MG63 (cell line): ENCODE results near the gene SCUBE2. TPM values are rescaled to one million over a fixed set of nuclear protein-coding genes. Genes with fewer than 3 reads are reported as not detected.
"Not testable (repeated sequence)": the region's sequence is repeated elsewhere in the genome, so short reads cannot be mapped to it uniquely, and the experiment has no call there.

Experiments used
- DNase-seq: peaks from one replicate; pipeline ENCODE4 v3.0.0-alpha.2; 2020
- H3K27me3 ChIP-seq: fragments of 250-450 bp; sonication (Bioruptor Pico); 2 replicates; pipeline ENCODE4 v1.5.1; 2020; ENCODE audit warnings: mild to moderate bottlenecking, moderate library complexity
- H3K36me3 ChIP-seq: fragments of 250-450 bp; sonication (Bioruptor Pico); 2 replicates; pipeline ENCODE4 v1.5.1; 2020; ENCODE audit warnings: mild to moderate bottlenecking, moderate library complexity
- H3K4me3 ChIP-seq: fragments of 250-450 bp; sonication (Bioruptor Pico); 2 replicates; pipeline ENCODE4 v1.5.1; 2020; ENCODE audit warnings: mild to moderate bottlenecking, moderate library complexity
- H3K9me3 ChIP-seq: fragments of 250-450 bp; sonication (Bioruptor Pico); 2 replicates; pipeline ENCODE4 v1.5.1; 2020; ENCODE audit warnings: mild to moderate bottlenecking, moderate library complexity
- total RNA-seq: library from RNA; depleted of rRNA; stranded (reverse); fragments of >200 nt; shearing (Covaris generic); gene quantifications from 2 replicates; pipeline ENCODE4 v1.2.3, GENCODE V29; 2014; ENCODE audit warnings: low replicate concordance

The SCUBE2 gene
- total RNA-seq, 1 experiment from 2014 or later, result 0.59 TPM

GRCh38 chr11:9009538-9009937, 81.9 kb downstream of the SCUBE2 start:
- not testable (repeated sequence) for H3K36me3 ChIP-seq, H3K4me3 ChIP-seq, H3K9me3 ChIP-seq, H3K27me3 ChIP-seq, DNase-seq

GRCh38 chr11:9008661-9009060, 82.7 kb downstream of the SCUBE2 start:
- Histone ChIP-seq H3K27me3 (peaks cover 3% of the 10 kb centered on the region; the same call in 1 of the 2 replicates), H3K36me3 (no peaks in the 10 kb centered on the region), H3K4me3 (no peak overlapping the region), H3K9me3 (peaks cover 3% of the 10 kb centered on the region; the same call in 1 of the 2 replicates)
- no peak for DNase-seq

GRCh38 chr11:9008011-9008550, 83.3 kb downstream of the SCUBE2 start:
- Histone ChIP-seq H3K36me3 (no peaks in the 10 kb centered on the region), H3K4me3 (no peak overlapping the region), H3K9me3 (peaks cover 3% of the 10 kb centered on the region; the same call in 1 of the 2 replicates), H3K27me3 (peaks cover 3% of the 10 kb centered on the region; the same call in 1 of the 2 replicates)
- no peak for DNase-seq

- no peak for DNase-seq
- peaks cover 3% of the 10 kb centered on the region; the same call in 1 of the 2 replicates for H3K27me3 ChIP-seq
- no peak overlapping the region for H3K4me3 ChIP-seq
- no peaks in the 10 kb centered on the region; the same call in 1 of the 2 replicates for H3K9me3 ChIP-seq
- H3K36me3 ChIP-seq, result no peaks in the 10 kb centered on the region
Measured at GRCh38 chr11:9005087-9005486, 86.3 kb downstream of the SCUBE2 start.

GRCh38 chr11:9004183-9004926, 87.0 kb downstream of the SCUBE2 start:
- Histone ChIP-seq H3K27me3 (peaks cover 3% of the 10 kb centered on the region; the same call in 1 of the 2 replicates), H3K4me3 (peak overlapping the region; percentile 51), H3K36me3 (no peaks in the 10 kb centered on the region), H3K9me3 (no peaks in the 10 kb centered on the region)
- DNase-seq, result no peak

- Histone ChIP-seq H3K4me3 (peak within 1 kb of the TSS; percentile 51), H3K9me3 (no peaks in the 10 kb centered on the region), H3K27me3 (peaks cover 3% of the 10 kb centered on the region; the same call in 1 of the 2 replicates), H3K36me3 (no peaks in the 10 kb centered on the region)
- peak; percentile 70 for DNase-seq
Measured at GRCh38 chr11:9003573-9004182, 87.7 kb downstream of the SCUBE2 start, which contains the start of gene NRIP3. TSS of gene NRIP3 (minus strand) at chr11:9004001. CDS start at chr11:9003935, 66 bp downstream.

GRCh38 chr11:9002920-9003572, 88.4 kb downstream of the SCUBE2 start:
- no peak for DNase-seq

GRCh38 chr11:9001736-9002135, 89.7 kb downstream of the SCUBE2 start:
- H3K36me3 ChIP-seq, result no peaks in the 10 kb centered on the region
- DNase-seq, result peak; percentile 58
- H3K4me3 ChIP-seq, result no peak overlapping the region
- no peaks in the 10 kb centered on the region for H3K9me3 ChIP-seq
- H3K27me3 ChIP-seq, result peaks cover 3% of the 10 kb centered on the region; the same call in 1 of the 2 replicates

More at GRCh38 chr11:9002920-9003572, 88.4 kb downstream of the SCUBE2 start:
- no peaks in the 10 kb centered on the region for H3K9me3 ChIP-seq
- H3K36me3 ChIP-seq, result no peaks in the 10 kb centered on the region
- H3K4me3 ChIP-seq, result peak overlapping the region; percentile 51
- H3K27me3 ChIP-seq, result peaks cover 3% of the 10 kb centered on the region; the same call in 1 of the 2 replicates

- DNase-seq, result no peak
- no peak overlapping the region for H3K4me3 ChIP-seq
- peaks cover 2% of the 10 kb centered on the region; the same call in 1 of the 2 replicates for H3K27me3 ChIP-seq
- no peaks in the 10 kb centered on the region for H3K36me3 ChIP-seq
- no peaks in the 10 kb centered on the region for H3K9me3 ChIP-seq
Measured at GRCh38 chr11:8998017-8998416, 93.4 kb downstream of the SCUBE2 start.

- Histone ChIP-seq H3K9me3 (no peaks in the 10 kb centered on the region), H3K36me3 (no peaks in the 10 kb centered on the region), H3K4me3 (no peak overlapping the region)
Measured at GRCh38 chr11:8997451-8997850, 93.9 kb downstream of the SCUBE2 start.

GRCh38 chr11:8989453-8989852, 101.9 kb downstream of the SCUBE2 start:
- no peaks in the 10 kb centered on the region for H3K27me3 ChIP-seq
- H3K4me3 ChIP-seq, result no peak overlapping the region
- no peaks in the 10 kb centered on the region for H3K9me3 ChIP-seq
- DNase-seq, result no peak
- no peaks in the 10 kb centered on the region for H3K36me3 ChIP-seq

More at GRCh38 chr11:8997451-8997850, 93.9 kb downstream of the SCUBE2 start:
- no peak for DNase-seq
- H3K27me3 ChIP-seq, result peaks cover 2% of the 10 kb centered on the region; the same call in 1 of the 2 replicates

GRCh38 chr11:8988329-8989234, 102.8 kb downstream of the SCUBE2 start:
- Histone ChIP-seq H3K4me3 (no peak overlapping the region), H3K36me3 (no peaks in the 10 kb centered on the region), H3K27me3 (no peaks in the 10 kb centered on the region), H3K9me3 (no peaks in the 10 kb centered on the region)
- DNase-seq, result no peak

- Histone ChIP-seq H3K4me3 (no peak overlapping the region), H3K36me3 (no peaks in the 10 kb centered on the region), H3K9me3 (no peaks in the 10 kb centered on the region), H3K27me3 (no peaks in the 10 kb centered on the region)
- DNase-seq, result no peak
Measured at GRCh38 chr11:8987446-8987845, 104.0 kb downstream of the SCUBE2 start.

GRCh38 chr11:8986772-8987171, 104.6 kb downstream of the SCUBE2 start:
- not testable (repeated sequence) for DNase-seq, H3K36me3 ChIP-seq, H3K9me3 ChIP-seq, H3K27me3 ChIP-seq, H3K4me3 ChIP-seq

- DNase-seq, result no peak
- Histone ChIP-seq H3K27me3 (no peaks in the 10 kb centered on the region), H3K36me3 (no peaks in the 10 kb centered on the region), H3K9me3 (no peaks in the 10 kb centered on the region), H3K4me3 (no peak overlapping the region)
Measured at GRCh38 chr11:8985462-8985861, 105.9 kb downstream of the SCUBE2 start.

- DNase-seq, result no peak
- no peak overlapping the region for H3K4me3 ChIP-seq
- H3K9me3 ChIP-seq, result no peaks in the 10 kb centered on the region
- no peaks in the 10 kb centered on the region for H3K36me3 ChIP-seq
- H3K27me3 ChIP-seq, result no peaks in the 10 kb centered on the region
Measured at GRCh38 chr11:8983552-8983951, 107.8 kb downstream of the SCUBE2 start.
